ENCODE data around the gene TENM3.

Gene TENM3

GRCh38 chr4:182216005-182216404 lies 27.2 kb upstream of the TENM3 start:
- no peak for TF ChIP-seq CTCF (IDR thresholded peaks at IDR 0.05)
- TF ChIP-seq ZFX (IDR thresholded peaks at IDR 0.05; ENCODE audit: borderline replicate concordance): no peak
- H3K27ac ChIP-seq: no peak overlapping the region

GRCh38 chr4:182219411-182220056 lies 23.7 kb upstream of the TENM3 start:
- no peak overlapping the region for H3K27ac ChIP-seq

DNA sequence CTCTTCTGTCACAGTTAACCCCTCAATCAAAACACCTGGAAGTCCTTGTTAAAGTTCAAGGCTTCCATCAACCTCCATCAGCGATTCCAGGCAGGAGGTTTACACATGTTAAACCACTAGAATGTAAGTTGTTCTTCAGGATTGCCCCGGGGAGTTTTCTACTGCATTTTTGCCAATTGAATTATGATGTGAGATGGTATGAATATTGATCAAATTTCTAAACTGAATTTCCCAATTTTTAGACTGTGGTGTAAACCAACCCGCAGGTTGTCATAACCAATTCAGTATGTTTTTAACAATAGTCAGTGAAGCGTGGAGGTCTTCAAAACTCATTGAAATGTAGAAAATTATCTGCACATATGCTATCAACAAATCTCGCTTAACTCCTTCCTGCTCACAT lies 21.2 kb upstream of the TENM3 start:
- TF ChIP-seq CTCF (IDR thresholded peaks at IDR 0.05) (no peak), ZFX (IDR thresholded peaks at IDR 0.05; ENCODE audit: borderline replicate concordance) (no peak)

More at GRCh38 chr4:182219411-182220056, 23.7 kb upstream of the TENM3 start:
- TF ChIP-seq ZFX (IDR thresholded peaks at IDR 0.05; ENCODE audit: borderline replicate concordance) (no peak), CTCF (IDR thresholded peaks at IDR 0.05) (no peak)

GRCh38 chr4:182222766-182223165 lies 20.4 kb upstream of the TENM3 start:
- TF ChIP-seq CTCF (IDR thresholded peaks at IDR 0.05) (no peak), ZFX (IDR thresholded peaks at IDR 0.05; ENCODE audit: borderline replicate concordance) (no peak)
- H3K27ac ChIP-seq: no peak overlapping the region

More for the DNA sequence above, 21.2 kb upstream of the TENM3 start:
- no peak overlapping the region for H3K27ac ChIP-seq

GRCh38 chr4:182223708-182224107 lies 19.5 kb upstream of the TENM3 start:
- H3K27ac ChIP-seq: no peak overlapping the region
- TF ChIP-seq CTCF (IDR thresholded peaks at IDR 0.05) (no peak), ZFX (IDR thresholded peaks at IDR 0.05; ENCODE audit: borderline replicate concordance) (no peak)

- no peak for TF ChIP-seq ZFX (IDR thresholded peaks at IDR 0.05; ENCODE audit: borderline replicate concordance)
- TF ChIP-seq CTCF (IDR thresholded peaks at IDR 0.05): no peak
- no peak overlapping the region for H3K27ac ChIP-seq
These were observed 18.9 kb upstream of the TENM3 start for GRCh38 chr4:182224192-182224850.

- no peak overlapping the region for H3K27ac ChIP-seq
- TF ChIP-seq ZFX (IDR thresholded peaks at IDR 0.05; ENCODE audit: borderline replicate concordance): no peak
- TF ChIP-seq CTCF (IDR thresholded peaks at IDR 0.05): no peak
These were observed 17.8 kb upstream of the TENM3 start for GRCh38 chr4:182225257-182225852.
